NOMO-1 treated with DMSO at 0.1 percent for 48 hours (cell line): ENCODE data around the gene THSD4.
"Not testable (repeated sequence)": the region's sequence is repeated elsewhere in the genome, so short reads cannot be mapped to it uniquely, and the experiment has no call there.

Source experiments
- DNase-seq: peaks from one replicate; lab custom pipeline; 2025; ENCODE audit not compliant: unreplicated experiment; lab: John Stamatoyannopoulos, UW

Gene THSD4

DNA sequence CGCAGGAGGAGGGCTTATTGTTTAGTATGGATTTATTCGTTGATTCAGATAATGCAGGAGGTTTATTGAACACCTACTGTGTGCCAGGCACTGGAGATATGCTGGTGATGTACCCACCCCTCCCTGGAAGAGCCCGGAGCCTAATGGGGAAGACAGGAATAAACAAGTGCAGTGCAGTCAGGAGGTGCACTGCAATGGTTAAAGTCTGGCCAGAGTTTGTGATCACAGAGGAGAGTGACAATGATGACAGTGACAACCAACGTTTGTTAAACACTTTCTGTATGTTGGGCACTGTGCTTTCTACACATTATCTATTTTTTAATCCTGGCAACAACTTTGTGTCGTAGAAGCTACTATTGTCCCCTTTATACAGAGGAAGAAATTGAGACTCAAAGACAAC lies 70.4 kb downstream of the THSD4 start:
- no peak for DNase-seq

GRCh38 chr15:71186267-71186666 lies 71.0 kb downstream of the THSD4 start:
- DNase-seq: no peak

DNA sequence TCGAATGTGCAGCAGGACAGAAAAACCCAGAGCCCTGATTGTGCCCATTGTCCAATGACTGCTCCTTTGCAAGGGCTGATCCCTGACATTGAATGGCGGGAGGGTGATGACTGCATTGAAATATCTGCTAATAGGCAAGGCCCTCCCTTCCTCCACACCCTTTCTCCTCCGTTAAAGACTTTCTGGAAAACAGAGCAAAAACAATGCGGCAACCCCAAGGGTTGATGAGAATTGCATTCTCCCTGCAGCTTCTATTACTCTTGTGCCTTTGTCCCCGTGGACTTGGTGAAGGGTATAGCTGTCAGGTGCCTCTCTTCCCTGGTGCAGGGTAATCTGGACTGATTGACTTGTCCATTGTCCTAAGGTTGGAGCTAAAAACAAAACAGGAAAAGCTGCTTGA lies 71.8 kb downstream of the THSD4 start:
- no peak for DNase-seq

GRCh38 chr15:71187526-71187925 lies 72.3 kb downstream of the THSD4 start:
- no peak for DNase-seq

DNA sequence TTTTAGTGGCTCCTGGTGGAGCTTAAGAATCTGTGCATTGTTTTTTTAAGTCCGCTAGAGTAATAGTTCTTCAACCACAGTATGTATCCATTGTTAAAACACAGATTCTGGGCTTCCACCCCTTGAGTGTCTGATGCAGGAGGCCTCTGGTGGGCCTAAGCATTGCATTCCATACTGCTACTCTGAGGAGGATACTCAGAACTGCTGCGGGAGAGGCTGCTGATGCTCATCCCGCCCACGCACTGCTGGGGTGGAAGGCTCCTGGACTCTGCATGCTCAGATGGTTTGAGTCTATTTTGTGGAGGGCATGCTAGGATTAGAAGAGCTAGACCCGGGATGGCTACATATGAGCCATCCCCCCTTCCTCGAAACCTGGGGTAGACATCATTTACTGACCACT lies 74.4 kb downstream of the THSD4 start:
- no peak for DNase-seq

GRCh38 chr15:71191296-71191695 lies 76.0 kb downstream of the THSD4 start:
- no peak for DNase-seq

DNA sequence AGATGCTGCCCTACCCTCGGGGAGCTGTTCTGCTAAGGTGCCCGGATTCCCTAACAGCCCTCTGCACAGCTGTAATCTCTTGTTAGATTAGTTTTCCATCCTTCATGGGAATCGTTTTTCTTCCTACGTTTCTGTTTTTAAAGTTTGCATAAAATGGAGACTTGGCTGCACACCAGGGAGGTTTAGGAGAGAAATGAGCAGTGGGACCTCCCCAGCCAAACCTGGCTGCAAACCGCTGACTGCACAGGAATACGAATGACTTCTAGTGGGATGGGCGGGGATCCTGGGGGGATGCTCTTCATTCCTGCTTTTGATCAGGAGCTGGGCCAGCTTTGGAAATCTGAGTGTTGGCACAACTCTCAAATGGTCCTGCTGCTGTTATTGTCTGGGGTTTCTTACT lies 77.5 kb downstream of the THSD4 start:
- DNase-seq: no peak

DNA sequence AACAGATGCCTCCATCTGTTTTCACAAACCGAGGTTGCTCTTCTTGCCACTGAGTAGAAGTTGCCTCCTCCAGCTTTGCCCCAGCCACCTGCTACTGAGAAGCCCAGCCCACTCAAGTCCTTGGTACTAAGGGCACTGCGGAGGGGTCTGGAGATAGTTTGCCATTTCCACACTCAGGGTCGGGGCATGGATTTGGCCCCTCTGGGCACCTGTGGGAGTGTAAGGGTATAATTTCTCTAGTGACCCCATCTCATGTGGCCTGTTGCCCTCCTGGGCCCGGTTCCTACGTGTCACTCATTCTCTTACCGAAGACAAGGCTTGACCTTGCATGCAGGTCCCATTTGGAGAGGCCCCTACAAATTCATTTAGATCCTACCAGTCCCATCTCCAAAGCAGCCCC lies 79.0 kb downstream of the THSD4 start:
- DNase-seq: no peak

DNA sequence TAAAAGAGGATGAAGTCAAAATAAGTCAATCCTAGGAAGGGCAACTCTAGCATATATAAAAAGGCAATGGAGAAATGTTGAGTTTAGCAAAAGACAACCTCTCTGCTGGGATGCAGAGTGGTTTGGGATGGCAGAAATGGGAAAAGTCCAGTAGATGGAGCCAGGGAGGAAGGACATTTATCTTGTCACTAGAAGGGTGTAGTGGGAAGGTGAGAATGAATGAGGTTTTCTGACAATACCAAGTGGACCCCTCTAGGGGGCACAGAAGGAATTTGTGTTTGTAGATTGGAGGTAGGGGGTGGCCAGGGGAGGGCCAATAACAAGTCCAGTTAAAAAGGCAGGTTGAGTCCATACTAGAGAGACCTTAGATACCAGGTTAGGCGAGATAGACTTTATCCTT lies 80.0 kb downstream of the THSD4 start:
- no peak for DNase-seq

DNA sequence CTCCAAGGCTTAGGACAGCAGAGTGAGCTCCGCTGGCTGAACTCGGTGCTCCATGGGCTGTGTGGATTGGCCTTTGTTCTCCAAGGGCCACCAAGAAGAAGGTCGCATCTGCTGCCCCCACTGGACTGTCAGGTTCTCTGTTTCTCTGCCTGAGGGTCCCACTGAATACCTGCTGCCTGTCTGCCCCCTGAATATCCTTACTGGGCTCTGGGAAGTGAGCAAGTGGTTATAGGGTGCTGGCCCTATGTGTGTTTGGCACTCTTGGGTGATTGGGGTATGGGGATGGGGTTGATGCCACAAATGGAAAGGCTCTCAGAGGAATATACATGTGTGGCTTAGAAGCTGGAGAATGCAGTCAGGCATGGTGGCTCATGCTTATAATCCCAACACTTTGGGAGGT lies 82.3 kb downstream of the THSD4 start:
- no peak for DNase-seq

- DNase-seq: no peak
These were observed 83.6 kb downstream of the THSD4 start for GRCh38 chr15:71198846-71199245.

GRCh38 chr15:71199384-71200351 lies 84.4 kb downstream of the THSD4 start:
- no peak for DNase-seq

- DNase-seq: no peak
These were observed 86.2 kb downstream of the THSD4 start for GRCh38 chr15:71201477-71201876.

DNA sequence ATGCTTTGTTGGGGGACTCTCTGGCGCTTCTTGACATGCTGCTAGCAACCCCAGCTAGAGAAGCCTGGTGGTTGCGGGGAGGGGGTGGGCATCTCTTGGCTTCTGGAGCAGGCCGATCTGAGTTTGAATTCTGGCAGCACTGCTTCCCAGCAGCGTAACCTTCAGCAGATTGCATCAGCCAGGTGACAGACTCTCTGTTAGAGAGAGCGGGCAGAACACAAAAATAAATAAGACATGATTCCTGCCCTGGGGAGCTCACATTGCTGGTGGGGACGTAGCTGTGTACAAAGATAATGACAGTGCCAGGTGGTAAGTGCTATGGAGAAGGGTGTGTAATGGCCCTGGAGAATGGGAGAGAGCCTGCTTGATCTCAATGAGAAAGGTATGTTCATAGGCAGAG lies 87.4 kb downstream of the THSD4 start:
- no peak for DNase-seq

DNA sequence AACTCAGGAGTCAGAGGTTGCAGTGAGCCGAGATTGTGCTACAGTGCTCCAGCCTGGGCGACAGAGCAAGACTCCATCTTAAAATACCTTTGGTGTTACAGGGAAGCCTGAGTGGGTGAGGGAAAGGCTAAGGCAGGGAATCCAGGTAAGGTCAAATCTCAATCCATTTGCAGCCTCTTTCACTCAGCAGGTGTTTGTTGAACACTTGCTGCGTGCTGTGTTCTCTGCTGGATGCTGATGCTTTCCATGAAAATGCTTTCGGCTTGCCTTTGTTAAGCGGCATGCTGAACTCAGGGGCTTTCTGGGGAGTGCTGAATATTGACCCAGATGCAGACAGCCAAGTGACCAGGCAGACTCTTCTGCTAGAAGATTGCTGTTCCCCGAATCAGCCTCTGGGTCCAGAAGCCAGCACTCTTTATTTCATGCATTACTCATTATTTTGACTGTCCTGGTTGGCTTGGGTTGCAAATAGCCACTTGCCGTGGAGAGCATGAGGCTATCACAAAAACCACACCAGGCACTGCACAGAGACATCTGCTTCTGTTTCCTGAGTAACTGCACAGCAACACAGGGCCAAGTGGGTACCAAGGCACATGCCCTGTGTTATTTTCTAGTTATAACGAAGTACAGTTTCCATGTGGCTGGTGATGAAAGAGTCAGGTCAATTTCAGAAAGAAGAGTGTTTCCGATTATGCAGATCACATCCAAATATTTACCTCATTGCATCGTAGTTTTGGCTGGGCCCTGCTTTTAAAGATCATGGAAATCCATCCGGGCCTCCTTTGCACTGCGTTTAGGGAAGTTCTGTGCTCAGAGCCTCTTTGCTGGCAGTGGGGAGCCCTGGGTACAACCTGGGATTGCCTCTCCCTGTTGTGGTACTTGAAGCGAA lies 88.6 kb downstream of the THSD4 start:
- DNase-seq: no peak

- DNase-seq: no peak
These were observed 91.9 kb downstream of the THSD4 start for GRCh38 chr15:71207141-71207540.

GRCh38 chr15:71212146-71212545 lies 96.9 kb downstream of the THSD4 start:
- DNase-seq: no peak

DNA sequence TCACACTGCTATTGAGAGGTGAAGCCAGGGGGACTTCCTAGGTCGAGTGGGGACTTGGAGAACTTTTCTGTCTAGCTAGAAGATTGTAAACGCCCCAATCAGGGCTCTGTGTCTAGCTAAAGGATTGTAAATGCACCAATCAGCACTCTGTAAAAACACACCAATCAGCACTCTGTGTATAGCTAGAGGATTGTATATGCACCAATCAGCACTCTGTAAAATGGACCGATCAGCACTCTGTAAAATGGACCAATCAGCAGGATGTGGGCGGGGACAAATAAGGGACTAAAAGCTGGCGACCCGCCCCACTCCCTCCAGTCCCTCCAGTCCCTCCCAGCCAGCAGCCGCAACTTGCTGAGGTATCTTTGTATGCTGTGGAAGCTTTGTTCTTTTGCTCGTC lies 98.7 kb downstream of the THSD4 start:
- DNase-seq: not testable (repeated sequence)

DNA sequence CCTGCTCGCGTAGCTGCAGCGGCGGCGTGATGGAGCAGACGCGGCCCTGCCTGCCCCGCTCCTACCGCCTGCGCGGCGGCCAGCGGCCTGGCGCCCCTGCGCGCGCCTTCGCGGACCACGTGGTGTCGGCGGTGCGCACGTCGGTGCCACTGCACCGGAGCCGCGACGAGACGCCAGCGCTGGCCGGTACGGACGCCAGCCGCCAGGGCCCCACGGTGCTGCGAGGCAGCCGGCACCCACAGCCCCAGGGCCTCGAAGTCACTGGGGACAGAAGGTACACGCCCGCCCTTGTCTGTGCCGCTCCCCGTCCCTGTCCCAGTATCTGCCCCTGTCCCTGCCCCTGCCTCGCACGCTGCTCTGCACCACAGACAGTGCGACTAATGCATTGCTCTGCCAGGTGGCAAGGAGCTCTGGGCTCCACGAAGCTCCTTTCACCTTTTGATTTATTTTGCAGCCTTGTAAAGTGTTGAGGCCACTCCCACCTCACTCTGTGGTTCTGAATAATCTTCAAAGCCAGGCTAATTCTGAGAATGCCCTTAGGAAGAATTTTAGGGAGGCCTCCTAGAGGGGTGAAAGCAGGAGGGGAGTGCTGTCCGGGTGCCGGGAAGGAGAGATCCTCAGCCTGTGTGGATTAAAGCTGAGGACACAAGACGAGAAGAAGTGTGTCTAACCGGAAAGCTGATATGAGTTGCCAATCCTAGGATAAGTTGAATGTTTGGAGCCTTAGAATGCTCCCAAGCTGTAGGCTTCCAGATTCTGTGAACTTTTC lies 100.0 kb downstream of the THSD4 start:
- DNase-seq: no peak

- DNase-seq: no peak
These were observed 103.1 kb downstream of the THSD4 start for GRCh38 chr15:71218272-71218805.

GRCh38 chr15:71219101-71219500 lies 103.8 kb downstream of the THSD4 start:
- DNase-seq: no peak
